Measurements from ENCODE around the gene SPATA13. TPM values are rescaled to one million over a fixed set of nuclear protein-coding genes. Genes with fewer than 3 reads are reported as not detected.
A peak's percentile ranks its signal among the peaks of the same experiment; 100 is the strongest.

Gene SPATA13
- total and polyA plus RNA-seq, 2 donors from 2014 or later, result 12.3 to 69.2 TPM

GRCh38 chr13:24306632-24307031, 146.1 kb downstream of the SPATA13 start:
- intact Hi-C loops (cut with DNase I), result no loop called here
- Histone ChIP-seq H3K36me3 (ENCODE audit: control insufficient read depth in 2 of 3, insufficient read depth in 3 of 3, low read length in 3 of 3) (peaks cover 0 to 35% (median 15%) of the 10 kb centered on the region in 3 donors), H3K4me3 (ENCODE audit: low read length in 3 of 3) (no peak overlapping the region), H3K27ac (ENCODE audit: low read depth in 2 of 2, low read length in 2 of 2) (no peak overlapping the region), H3K9ac (ENCODE audit: low read length in 3 of 3) (no peak overlapping the region), H3K9me3 (ENCODE audit: control insufficient read depth in 2 of 3, insufficient read depth in 1 of 3, low read length in 3 of 3) (no peaks in the 10 kb centered on the region), H3K27me3 (ENCODE audit: control insufficient read depth, insufficient read depth, low read length) (no peaks in the 10 kb centered on the region), H3K4me1 (ENCODE audit: control insufficient read depth in 2 of 3, insufficient read depth in 2 of 3, low read depth in 1 of 3, low read length in 3 of 3) (no peaks in the 10 kb centered on the region)
- FAIRE-seq (peak; percentile 37), DNase-seq (no peak)
- TF ChIP-seq CTCF (IDR thresholded peaks at IDR 0.05; ENCODE audit: borderline replicate concordance, extremely low read depth, insufficient read depth), result no peak

- H3K27ac ChIP-seq (ENCODE audit: low read depth in 2 of 2, low read length in 2 of 2), result no peak overlapping the region
- FAIRE-seq, result no peak
- no peaks in the 10 kb centered on the region for H3K27me3 ChIP-seq (ENCODE audit: control insufficient read depth, insufficient read depth, low read length)
- H3K9ac ChIP-seq (ENCODE audit: low read length in 3 of 3), result no peak overlapping the region
- no peak for TF ChIP-seq CTCF (IDR thresholded peaks at IDR 0.05; ENCODE audit: borderline replicate concordance, extremely low read depth, insufficient read depth)
- H3K4me1 ChIP-seq (ENCODE audit: control insufficient read depth in 2 of 3, insufficient read depth in 2 of 3, low read depth in 1 of 3, low read length in 3 of 3), result no peaks in the 10 kb centered on the region
- intact Hi-C loops (cut with DNase I), result no loop called here
- no peaks in the 10 kb centered on the region for H3K9me3 ChIP-seq (ENCODE audit: control insufficient read depth in 2 of 3, insufficient read depth in 1 of 3, low read length in 3 of 3)
- H3K4me3 ChIP-seq (ENCODE audit: low read length in 3 of 3), result no peak overlapping the region
- DNase-seq, result no peak
- peaks cover 0 to 35% (median 13%) of the 10 kb centered on the region in 3 donors for H3K36me3 ChIP-seq (ENCODE audit: control insufficient read depth in 2 of 3, insufficient read depth in 3 of 3, low read length in 3 of 3)
These were observed 146.9 kb downstream of the SPATA13 start for GRCh38 chr13:24307211-24308067.

GRCh38 chr13:24308068-24308445, 147.5 kb downstream of the SPATA13 start:
- no peaks in the 10 kb centered on the region for H3K9me3 ChIP-seq (ENCODE audit: control insufficient read depth in 2 of 3, insufficient read depth in 1 of 3, low read length in 3 of 3)
- peaks cover 0 to 29% (median 7%) of the 10 kb centered on the region in 3 donors for H3K36me3 ChIP-seq (ENCODE audit: control insufficient read depth in 2 of 3, insufficient read depth in 3 of 3, low read length in 3 of 3)
- H3K4me3 ChIP-seq (ENCODE audit: low read length in 3 of 3), result no peak overlapping the region
- H3K27me3 ChIP-seq (ENCODE audit: control insufficient read depth, insufficient read depth, low read length), result no peaks in the 10 kb centered on the region
- H3K27ac ChIP-seq (ENCODE audit: low read depth in 2 of 2, low read length in 2 of 2), result no peak overlapping the region
- H3K4me1 ChIP-seq (ENCODE audit: control insufficient read depth in 2 of 3, insufficient read depth in 2 of 3, low read depth in 1 of 3, low read length in 3 of 3), result no peaks in the 10 kb centered on the region
- H3K9ac ChIP-seq (ENCODE audit: low read length in 3 of 3), result no peak overlapping the region
- no peak for TF ChIP-seq CTCF (IDR thresholded peaks at IDR 0.05; ENCODE audit: borderline replicate concordance, extremely low read depth, insufficient read depth)
- intact Hi-C loops (cut with DNase I), result no loop called here
- no peak for FAIRE-seq
- DNase-seq, result no peak

Data from kidney (tissue), 14 donors.